GM18526 (cell line): ENCODE data around the gene MTCL1.

Source experiments
- POLR2A ChIP-seq: IDR thresholded peaks from 3 replicates; pipeline ENCODE4 v1.6.1; 2011; ENCODE audit not compliant: insufficient read length; ENCODE audit errors: extremely low read depth

MTCL1 gene

DNA sequence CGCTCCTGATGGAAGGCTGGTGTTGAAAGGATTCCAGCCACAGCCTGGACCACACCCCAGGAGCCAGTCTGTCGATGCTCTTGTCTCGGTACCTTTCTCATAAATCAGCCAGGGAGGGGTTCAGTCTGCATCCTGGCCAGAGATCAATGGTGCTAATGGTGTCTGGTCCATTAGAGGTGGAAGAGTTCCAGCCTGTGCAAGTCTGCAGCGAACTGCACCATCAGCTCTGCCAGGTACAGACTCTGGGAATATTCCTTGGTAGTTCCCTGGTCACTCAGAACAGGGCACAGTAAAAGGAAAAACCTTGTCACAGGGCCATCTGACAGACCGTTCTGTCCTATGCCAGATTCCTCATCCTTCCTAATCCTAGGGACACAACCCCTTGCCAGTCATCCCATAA lies 164.3 kb downstream of the MTCL1 start:
- TF ChIP-seq POLR2A = no peak

DNA sequence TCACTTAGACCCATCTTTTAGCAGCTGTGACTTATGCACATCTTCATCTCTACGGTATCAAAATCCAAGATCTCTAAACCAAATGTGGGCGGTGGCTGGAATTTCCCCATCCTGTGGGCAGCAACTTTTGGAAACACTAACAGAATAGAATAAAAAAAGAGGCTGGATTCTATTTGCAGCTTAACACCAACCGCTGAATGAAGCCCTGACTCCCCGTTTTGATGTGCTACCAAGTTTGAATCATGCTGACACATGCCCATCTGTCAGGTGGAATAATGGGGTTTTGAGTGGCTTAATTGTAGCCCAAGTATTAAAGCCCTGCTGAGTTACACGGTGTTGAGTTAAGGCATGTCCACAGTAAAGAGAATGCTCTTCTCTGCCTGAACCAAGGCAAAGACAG lies 165.2 kb downstream of the MTCL1 start:
- TF ChIP-seq POLR2A = no peak

DNA sequence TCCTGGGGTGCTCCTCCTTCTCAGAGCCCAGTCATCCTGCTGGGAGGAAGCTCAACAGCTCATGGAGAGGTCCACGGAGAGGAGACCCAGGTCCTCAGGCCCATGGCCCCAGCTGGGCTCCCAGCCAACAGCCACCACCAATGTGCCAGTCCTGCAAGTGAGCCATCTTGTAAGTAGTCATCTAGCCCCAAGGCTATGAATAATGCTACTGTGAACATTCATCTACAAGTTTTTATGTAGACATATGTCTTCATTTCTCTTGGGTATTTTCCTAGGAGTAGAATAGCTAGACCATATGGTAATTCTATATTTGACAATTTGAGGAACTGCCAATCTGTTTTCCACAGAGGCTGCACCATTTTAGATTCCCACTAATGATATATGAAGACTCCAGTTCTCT lies 166.1 kb downstream of the MTCL1 start:
- no peak for TF ChIP-seq POLR2A

DNA sequence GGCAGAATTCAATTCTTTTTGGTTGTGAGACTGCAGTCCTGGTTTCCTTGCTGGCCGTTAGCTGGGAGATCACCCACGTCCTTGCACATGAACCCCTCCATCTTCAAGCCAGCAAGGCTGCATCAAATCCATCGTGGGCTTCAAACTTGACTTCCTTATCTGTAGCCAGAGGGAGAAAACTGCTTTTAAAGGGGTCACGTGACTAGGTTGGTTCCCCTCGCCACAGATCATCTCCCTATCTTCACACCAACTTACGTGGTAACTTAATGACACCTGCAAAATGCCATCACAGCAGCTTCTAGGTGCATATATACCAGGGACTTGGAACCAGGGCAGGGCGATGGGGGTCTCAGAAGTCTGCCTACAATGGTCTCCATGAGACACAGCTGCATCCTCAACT lies 169.5 kb downstream of the MTCL1 start:
- TF ChIP-seq POLR2A = no peak

DNA sequence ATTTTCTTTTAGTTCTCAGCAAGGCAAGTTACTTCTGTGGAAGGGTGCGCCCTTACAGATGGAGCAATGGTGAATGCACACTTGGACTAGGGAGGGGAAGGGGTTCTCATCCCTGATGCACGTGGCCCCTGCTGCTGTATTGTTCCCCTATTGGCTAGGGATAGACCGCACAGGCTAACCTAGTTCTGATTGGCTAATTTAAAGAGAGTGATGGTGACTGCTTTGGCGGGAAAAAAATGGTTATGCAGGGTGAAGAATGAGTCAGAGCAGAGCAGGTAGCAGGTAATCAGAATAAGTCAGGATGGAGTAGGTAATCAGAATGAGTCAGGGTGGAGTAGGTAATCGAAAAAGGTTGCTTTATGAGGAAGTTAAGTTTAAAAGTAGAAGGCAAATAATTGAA lies 171.5 kb downstream of the MTCL1 start:
- TF ChIP-seq POLR2A = no peak

DNA sequence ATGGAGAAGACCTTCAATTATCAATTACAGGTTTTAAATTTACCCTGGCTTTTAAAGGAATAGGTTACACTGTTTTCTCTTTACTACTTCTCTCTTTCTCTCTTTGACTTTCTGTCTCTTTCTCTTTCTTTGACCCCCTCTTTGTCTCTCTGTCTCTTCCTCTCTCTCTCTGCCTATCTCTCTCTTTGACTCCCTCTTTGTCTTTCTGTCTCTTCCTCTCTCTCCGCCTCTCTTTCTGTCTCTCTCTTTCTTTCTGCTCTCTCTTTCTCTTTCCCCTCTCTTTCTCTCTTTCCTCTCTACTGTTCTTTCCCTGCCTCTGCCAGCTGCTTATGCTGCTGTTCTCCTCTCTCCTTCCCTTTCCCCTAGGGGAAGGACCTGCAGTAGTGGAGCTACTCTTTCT lies 175.7 kb downstream of the MTCL1 start:
- no peak for TF ChIP-seq POLR2A
